Activated naive CD4-positive, alpha-beta T cell treated with anti-CD3 and anti-CD28 coated beads for 36 hours (primary cell): ENCODE measurements around the gene GPX8. TPM values are rescaled to one million over a fixed set of nuclear protein-coding genes. Genes with fewer than 3 reads are reported as not detected.

Source experiments
- CTCF ChIA-PET: fragments of 350-600 bp; sonication (Branson Sonifier 250); formaldehyde crosslinking; loops from one replicate; lab custom pipeline; 2021; ENCODE audit warnings: antibody characterized with exemption; lab: Charles Lee
- DNase-seq: peaks from one replicate; pipeline ENCODE4 v3.0.0-alpha.2; 2020
- H3K27ac Mint-ChIP-seq: one replicate; pipeline ENCODE4 v1.8.0; 2021; ENCODE audit warnings: mild to moderate bottlenecking, mixed read lengths
- H3K27me3 Mint-ChIP-seq: one replicate; pipeline ENCODE4 v1.8.0; 2021; ENCODE audit warnings: low read depth, mixed read lengths
- H3K36me3 Mint-ChIP-seq: one replicate; pipeline ENCODE4 v1.8.0; 2021; ENCODE audit warnings: low read depth, mixed read lengths
- H3K4me1 Mint-ChIP-seq: one replicate; pipeline ENCODE4 v1.8.0; 2021; ENCODE audit warnings: low read depth, mixed read lengths
- H3K4me3 Mint-ChIP-seq: one replicate; pipeline ENCODE4 v1.8.0; 2021; ENCODE audit warnings: mild to moderate bottlenecking, moderate library complexity, mixed read lengths
- H3K9me3 Mint-ChIP-seq: one replicate; pipeline ENCODE4 v1.8.0; 2021; ENCODE audit warnings: mixed read lengths
- intact Hi-C: fragments of 100-400 bp; cut with micrococcal nuclease; formaldehyde crosslinking; loops from one replicate; pipeline ENCODE4 v1.15.1; 2023
- microRNA-seq: library from miRNA; unstranded; fragments of <30 nt; microRNA quantifications from one replicate; pipeline ENCODE4 v1.2.0, GENCODE V29; 2022; ENCODE audit warnings: borderline microRNAs expressed, borderline replicate concordance
- total RNA-seq, 2 experiments: library from RNA; stranded (reverse); gene quantifications; one replicate each; pipeline ENCODE4 v1.2.3, GENCODE V29; 2021

Gene GPX8
- total RNA-seq, 2 experiments from 2014 or later = not detected

- H3K27ac Mint-ChIP-seq = no peak overlapping the region
- DNase-seq = no peak
- H3K4me1 Mint-ChIP-seq = peaks cover 31% of the 10 kb centered on the region
- H3K27me3 Mint-ChIP-seq = peaks cover 56% of the 10 kb centered on the region
- H3K4me3 Mint-ChIP-seq = no peak overlapping the region
- H3K9me3 Mint-ChIP-seq = no peaks in the 10 kb centered on the region
- no peaks in the 10 kb centered on the region for H3K36me3 Mint-ChIP-seq
- intact Hi-C loops = loop anchor here (10.0 kb wide), 1 partner anchor 929 kb away; no protein-coding TSS in a partner anchor
- CTCF ChIA-PET = interaction anchor here (0.5 to 1.5 kb wide), 5 partner anchors 9 to 91 kb away, joined by 3 to 4 read pairs (median 3); no protein-coding TSS in a partner anchor
Measured at GRCh38 chr5:55175781-55176175, 15.8 kb downstream of the GPX8 start.

- no peak overlapping the region for H3K27ac Mint-ChIP-seq
- CTCF ChIA-PET = interaction anchor here (0.5 to 1.5 kb wide), 5 partner anchors 8 to 90 kb away, joined by 3 to 4 read pairs (median 3); no protein-coding TSS in a partner anchor
- peak; percentile 33 for DNase-seq
- H3K4me1 Mint-ChIP-seq = peaks cover 31% of the 10 kb centered on the region
- H3K9me3 Mint-ChIP-seq = no peaks in the 10 kb centered on the region
- H3K27me3 Mint-ChIP-seq = peaks cover 57% of the 10 kb centered on the region
- H3K36me3 Mint-ChIP-seq = no peaks in the 10 kb centered on the region
- H3K4me3 Mint-ChIP-seq = peak overlapping the region; percentile 26
- intact Hi-C loops = loop anchor here (10.0 kb wide), 1 partner anchor 929 kb away; no protein-coding TSS in a partner anchor
Measured at GRCh38 chr5:55176176-55176818, 16.3 kb downstream of the GPX8 start.

GRCh38 chr5:55177078-55177477, 17.1 kb downstream of the GPX8 start:
- H3K27ac Mint-ChIP-seq = no peak overlapping the region
- no peaks in the 10 kb centered on the region for H3K36me3 Mint-ChIP-seq
- intact Hi-C loops = loop anchor here (10.0 kb wide), 1 partner anchor 928 kb away; no protein-coding TSS in a partner anchor
- CTCF ChIA-PET = interaction anchor here (1.4 kb wide), 1 partner anchor 49 kb away, joined by 4 read pairs; no protein-coding TSS in a partner anchor
- no peaks in the 10 kb centered on the region for H3K9me3 Mint-ChIP-seq
- peaks cover 31% of the 10 kb centered on the region for H3K4me1 Mint-ChIP-seq
- no peak overlapping the region for H3K4me3 Mint-ChIP-seq
- DNase-seq = no peak
- peaks cover 64% of the 10 kb centered on the region for H3K27me3 Mint-ChIP-seq

- CTCF ChIA-PET = no interaction called here
- no peak for DNase-seq
- Mint-ChIP-seq H3K9me3 (no peaks in the 10 kb centered on the region), H3K27me3 (peaks cover 52% of the 10 kb centered on the region), H3K36me3 (no peaks in the 10 kb centered on the region), H3K27ac (no peak overlapping the region), H3K4me1 (peaks cover 15% of the 10 kb centered on the region), H3K4me3 (no peak overlapping the region)
- intact Hi-C loops = no loop called here
Measured at GRCh38 chr5:55180016-55180415, 20.0 kb downstream of the GPX8 start.

GRCh38 chr5:55187370-55187769, 27.4 kb downstream of the GPX8 start:
- H3K27me3 Mint-ChIP-seq = peaks cover 31% of the 10 kb centered on the region
- intact Hi-C loops = no loop called here
- CTCF ChIA-PET = no interaction called here

GRCh38 chr5:55188656-55189540, 28.9 kb downstream of the GPX8 start:
- no peak for DNase-seq
- Mint-ChIP-seq H3K9me3 (no peaks in the 10 kb centered on the region), H3K27ac (no peak overlapping the region), H3K4me3 (no peak overlapping the region), H3K4me1 (no peaks in the 10 kb centered on the region), H3K27me3 (peaks cover 38% of the 10 kb centered on the region), H3K36me3 (no peaks in the 10 kb centered on the region)
- intact Hi-C loops = no loop called here
- CTCF ChIA-PET = no interaction called here

More at GRCh38 chr5:55187370-55187769, 27.4 kb downstream of the GPX8 start:
- no peaks in the 10 kb centered on the region for H3K4me1 Mint-ChIP-seq
- no peaks in the 10 kb centered on the region for H3K36me3 Mint-ChIP-seq
- DNase-seq = no peak
- no peaks in the 10 kb centered on the region for H3K9me3 Mint-ChIP-seq
- no peak overlapping the region for H3K27ac Mint-ChIP-seq
- no peak overlapping the region for H3K4me3 Mint-ChIP-seq

- H3K27me3 Mint-ChIP-seq = peaks cover 36% of the 10 kb centered on the region
- H3K27ac Mint-ChIP-seq = no peak overlapping the region
- H3K4me3 Mint-ChIP-seq = no peak overlapping the region
- intact Hi-C loops = no loop called here
- CTCF ChIA-PET = interaction anchor here (0.6 to 1.2 kb wide), 3 partner anchors 19 to 702 kb away, joined by 3 read pairs; partner anchors contain the start of gene GPX8
- DNase-seq = no peak
- H3K9me3 Mint-ChIP-seq = no peaks in the 10 kb centered on the region
- H3K36me3 Mint-ChIP-seq = no peaks in the 10 kb centered on the region
- no peaks in the 10 kb centered on the region for H3K4me1 Mint-ChIP-seq
Measured at GRCh38 chr5:55191165-55191564, 31.2 kb downstream of the GPX8 start.

GRCh38 chr5:55205001-55205400, 45.0 kb downstream of the GPX8 start:
- Mint-ChIP-seq H3K4me3 (no peak overlapping the region), H3K27me3 (peaks cover 19% of the 10 kb centered on the region), H3K4me1 (no peaks in the 10 kb centered on the region), H3K9me3 (no peaks in the 10 kb centered on the region), H3K27ac (no peak overlapping the region), H3K36me3 (no peaks in the 10 kb centered on the region)
- CTCF ChIA-PET = no interaction called here
- intact Hi-C loops = no loop called here
- no peak for DNase-seq

GRCh38 chr5:55211184-55211874, 51.4 kb downstream of the GPX8 start:
- Mint-ChIP-seq H3K4me3 (no peak overlapping the region), H3K27me3 (no peaks in the 10 kb centered on the region), H3K9me3 (no peaks in the 10 kb centered on the region), H3K36me3 (no peaks in the 10 kb centered on the region), H3K4me1 (no peaks in the 10 kb centered on the region), H3K27ac (no peak overlapping the region)
- CTCF ChIA-PET = interaction anchor here (0.6 kb wide), 1 partner anchor 131 kb away, joined by 3 read pairs; no protein-coding TSS in a partner anchor
- no peak for DNase-seq
- intact Hi-C loops = no loop called here

Small RNAs within 50 kb of the gene (microRNA-seq; reads per million reads assigned to microRNA genes)
- gene MIR449A (83.4 reads per million, percentile 55 among the genes with 10 or more reads in this experiment), gene MIR449B (not detected), gene MIR449C (6.0 reads per million, percentile 7 among the genes with 10 or more reads in this experiment)

Other genes starting within 250 kb of the GPX8 start
- gene ESM1, start 174.6 kb upstream of the GPX8 start, total RNA-seq = not detected
- gene GZMK, start 135.9 kb upstream of the GPX8 start, total RNA-seq = not detected
- gene GZMA, start 57.5 kb upstream of the GPX8 start, total RNA-seq = under 1 TPM in 1 of 2 experiments, not detected in 1; 0.24 TPM
- not detected for gene CDC20B, start 13.0 kb downstream of the GPX8 start, total RNA-seq
- under 1 TPM in 1 of 2 experiments, not detected in 1; 0.17 TPM for gene MCIDAS, start 67.1 kb downstream of the GPX8 start, total RNA-seq
- not detected for gene CCNO, start 73.4 kb downstream of the GPX8 start, total RNA-seq
- 10 to 100 TPM; 11.0 to 11.1 TPM for gene DHX29, start 147.5 kb downstream of the GPX8 start, total RNA-seq
- 10 to 100 TPM; 76.1 to 79.7 TPM for gene MTREX, start 147.8 kb downstream of the GPX8 start, total RNA-seq